ENCODE data around the gene GALNT1. TPM values are rescaled to one million over a fixed set of nuclear protein-coding genes. Genes with fewer than 3 reads are reported as not detected.

The GALNT1 gene
- polyA plus RNA-seq, 4 donors, result 18.4 to 178 (median 36.3) TPM

- Histone ChIP-seq H3K4me1 (ENCODE audit: control insufficient read depth in 3 of 3, insufficient read depth in 2 of 3, low read depth in 1 of 3, low read length in 2 of 3) (peaks cover 1 to 5% (median 4%) of the 10 kb centered on the region in 3 donors), H3K27ac (ENCODE audit: low read depth in 1 of 3, low read length in 2 of 3) (no peak overlapping the region), H3K9me3 (ENCODE audit: control insufficient read depth in 2 of 2, insufficient read depth in 1 of 2, low read depth in 1 of 2, low read length in 1 of 2) (peaks cover 0 to 5% of the 10 kb centered on the region in 2 donors), H3K36me3 (ENCODE audit: control insufficient read depth in 3 of 3, insufficient read depth in 2 of 3, low read depth in 1 of 3, low read length in 3 of 3) (peaks cover 0 to 5% (median 0%) of the 10 kb centered on the region in 3 donors), H3K27me3 (ENCODE audit: control insufficient read depth in 3 of 3, insufficient read depth in 3 of 3, low read length in 3 of 3) (no peaks in the 10 kb centered on the region), H3K4me3 (ENCODE audit: low read depth in 1 of 3, low read length in 3 of 3) (no peak overlapping the region)
- DNase-seq (no peak), FAIRE-seq (no peak)
- 100% methylated on average over 1 of the region's 1 CpG for WGBS, 3 donors
These were observed 4.1 kb downstream of the GALNT1 start for GRCh38 chr18:35585608-35586007.

DNA sequence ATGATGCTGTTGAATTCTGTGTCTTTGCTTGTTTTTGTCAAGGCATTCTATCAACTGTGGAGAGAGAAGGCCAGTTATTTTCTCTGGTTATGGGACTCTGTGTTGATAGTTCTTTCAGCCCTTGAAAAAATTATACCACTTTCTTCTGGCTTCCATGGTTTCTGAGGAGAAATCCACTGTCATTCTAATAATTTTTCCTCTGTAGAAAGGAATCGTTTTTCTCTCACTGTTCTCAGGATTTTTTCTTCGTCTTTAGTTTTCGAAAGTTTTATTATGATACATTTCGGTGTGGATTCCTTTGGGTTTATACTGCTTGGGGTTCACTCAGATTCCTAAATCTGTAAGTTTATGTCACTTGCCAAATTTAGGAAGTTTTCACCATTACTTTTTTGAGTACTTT is 6.6 kb downstream of the GALNT1 start:
- Histone ChIP-seq H3K4me1 (ENCODE audit: control insufficient read depth in 3 of 3, insufficient read depth in 2 of 3, low read depth in 1 of 3, low read length in 2 of 3) (peaks cover 0 to 5% (median 3%) of the 10 kb centered on the region in 3 donors), H3K27ac (ENCODE audit: low read depth in 1 of 3, low read length in 2 of 3) (no peak overlapping the region), H3K4me3 (ENCODE audit: low read depth in 1 of 3, low read length in 3 of 3) (no peak overlapping the region), H3K36me3 (ENCODE audit: control insufficient read depth in 3 of 3, insufficient read depth in 2 of 3, low read depth in 1 of 3, low read length in 3 of 3) (peaks cover 0 to 5% (median 0%) of the 10 kb centered on the region in 3 donors), H3K9me3 (ENCODE audit: control insufficient read depth in 2 of 2, insufficient read depth in 1 of 2, low read depth in 1 of 2, low read length in 1 of 2) (peaks cover 0 to 5% of the 10 kb centered on the region in 2 donors), H3K27me3 (ENCODE audit: control insufficient read depth in 3 of 3, insufficient read depth in 3 of 3, low read length in 3 of 3) (no peaks in the 10 kb centered on the region)
- DNase-seq (no peak), FAIRE-seq (no peak)
- WGBS, 3 donors, result 90 to 95% (median 91%) methylated on average over 4 of the region's 4 CpGs

- H3K4me1 ChIP-seq (ENCODE audit: control insufficient read depth in 3 of 3, insufficient read depth in 2 of 3, low read depth in 1 of 3, low read length in 2 of 3), result peaks cover 0 to 5% (median 3%) of the 10 kb centered on the region in 3 donors
- FAIRE-seq (no peak), DNase-seq (no peak)
- H3K4me3 ChIP-seq (ENCODE audit: low read depth in 1 of 3, low read length in 3 of 3), result no peak overlapping the region
- H3K27me3 ChIP-seq (ENCODE audit: control insufficient read depth in 3 of 3, insufficient read depth in 3 of 3, low read length in 3 of 3), result no peaks in the 10 kb centered on the region
- H3K9me3 ChIP-seq (ENCODE audit: control insufficient read depth in 2 of 2, insufficient read depth in 1 of 2, low read depth in 1 of 2, low read length in 1 of 2), result peaks cover 0 to 5% of the 10 kb centered on the region in 2 donors
- H3K36me3 ChIP-seq (ENCODE audit: control insufficient read depth in 3 of 3, insufficient read depth in 2 of 3, low read depth in 1 of 3, low read length in 3 of 3), result peaks cover 0 to 5% (median 0%) of the 10 kb centered on the region in 3 donors
- WGBS, 3 donors, result 84 to 94% (median 94%) methylated on average over 6 of the region's 6 CpGs
- no peak overlapping the region for H3K27ac ChIP-seq (ENCODE audit: low read depth in 1 of 3, low read length in 2 of 3)
These were observed 7.5 kb downstream of the GALNT1 start for GRCh38 chr18:35588995-35589394.

DNA sequence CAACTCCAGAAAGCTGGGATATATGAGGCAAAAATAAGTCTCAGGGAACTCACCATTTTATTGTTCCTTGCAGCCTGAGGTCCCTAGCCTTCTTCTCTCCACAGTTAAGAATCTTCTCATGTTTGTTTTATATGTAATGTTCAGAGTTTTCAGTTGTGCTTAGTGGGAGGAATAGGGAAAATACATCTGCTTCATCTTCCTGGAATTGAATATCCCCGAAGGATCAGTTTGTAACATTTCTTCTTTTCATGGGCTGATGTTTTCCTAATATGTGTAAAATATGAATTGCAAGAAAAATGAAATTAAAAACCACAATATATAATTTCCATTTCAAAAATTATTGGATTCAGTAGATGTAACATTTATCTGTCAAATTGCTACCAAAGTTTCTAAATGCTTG is 8.0 kb downstream of the GALNT1 start:
- H3K9me3 ChIP-seq (ENCODE audit: control insufficient read depth in 2 of 2, insufficient read depth in 1 of 2, low read depth in 1 of 2, low read length in 1 of 2), result peaks cover 0 to 5% of the 10 kb centered on the region in 2 donors
- H3K27ac ChIP-seq (ENCODE audit: low read depth in 1 of 3, low read length in 2 of 3), result no peak overlapping the region
- 92 to 100% (median 98%) methylated on average over 1 of the region's 1 CpG for WGBS, 3 donors
- no peak overlapping the region for H3K4me3 ChIP-seq (ENCODE audit: low read depth in 1 of 3, low read length in 3 of 3)
- H3K27me3 ChIP-seq (ENCODE audit: control insufficient read depth in 3 of 3, insufficient read depth in 3 of 3, low read length in 3 of 3), result no peaks in the 10 kb centered on the region
- peaks cover 0 to 4% (median 3%) of the 10 kb centered on the region in 3 donors for H3K4me1 ChIP-seq (ENCODE audit: control insufficient read depth in 3 of 3, insufficient read depth in 2 of 3, low read depth in 1 of 3, low read length in 2 of 3)
- DNase-seq, result no peak
- peaks cover 0 to 3% (median 0%) of the 10 kb centered on the region in 3 donors for H3K36me3 ChIP-seq (ENCODE audit: control insufficient read depth in 3 of 3, insufficient read depth in 2 of 3, low read depth in 1 of 3, low read length in 3 of 3)
- FAIRE-seq, result no peak

- WGBS, 3 donors, result 76 to 95% (median 83%) methylated on average over 1 of the region's 1 CpG
- H3K27ac ChIP-seq (ENCODE audit: low read depth in 1 of 3, low read length in 2 of 3), result no peak overlapping the region
- H3K27me3 ChIP-seq (ENCODE audit: control insufficient read depth in 3 of 3, insufficient read depth in 3 of 3, low read length in 3 of 3), result no peaks in the 10 kb centered on the region
- peaks cover 0 to 5% of the 10 kb centered on the region in 2 donors for H3K9me3 ChIP-seq (ENCODE audit: control insufficient read depth in 2 of 2, insufficient read depth in 1 of 2, low read depth in 1 of 2, low read length in 1 of 2)
- FAIRE-seq (no peak), DNase-seq (no peak)
- H3K36me3 ChIP-seq (ENCODE audit: control insufficient read depth in 3 of 3, insufficient read depth in 2 of 3, low read depth in 1 of 3, low read length in 3 of 3), result no peaks in the 10 kb centered on the region
- no peak overlapping the region for H3K4me3 ChIP-seq (ENCODE audit: low read depth in 1 of 3, low read length in 3 of 3)
- H3K4me1 ChIP-seq (ENCODE audit: control insufficient read depth in 3 of 3, insufficient read depth in 2 of 3, low read depth in 1 of 3, low read length in 2 of 3), result peaks cover 0 to 3% (median 2%) of the 10 kb centered on the region in 3 donors
These were observed 9.4 kb downstream of the GALNT1 start for GRCh38 chr18:35590935-35591334.

DNA sequence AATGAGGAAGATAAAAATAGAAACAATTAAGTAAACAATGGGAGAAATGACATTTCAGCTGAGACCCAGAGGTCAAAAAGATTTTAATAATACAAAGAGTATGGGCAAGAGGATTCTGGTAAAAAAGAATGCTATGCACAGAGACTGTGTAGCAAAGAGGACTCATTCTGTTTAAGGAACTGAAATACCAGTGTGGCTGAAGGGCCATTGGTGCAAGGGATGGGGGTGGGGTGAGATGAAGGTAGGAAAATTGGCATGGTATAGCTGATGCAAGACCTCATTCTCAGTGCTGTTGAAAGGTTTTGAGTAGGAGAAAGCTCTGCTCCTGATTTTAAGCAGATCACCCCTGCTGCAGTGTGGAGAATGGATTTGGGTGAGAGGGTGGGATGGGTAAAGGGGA is 10.8 kb downstream of the GALNT1 start:
- H3K4me1 ChIP-seq (ENCODE audit: control insufficient read depth in 3 of 3, insufficient read depth in 2 of 3, low read depth in 1 of 3, low read length in 2 of 3), result peaks cover 0 to 3% (median 2%) of the 10 kb centered on the region in 3 donors
- H3K9me3 ChIP-seq (ENCODE audit: control insufficient read depth in 2 of 2, insufficient read depth in 1 of 2, low read depth in 1 of 2, low read length in 1 of 2), result peaks cover 0 to 5% of the 10 kb centered on the region in 2 donors
- H3K27ac ChIP-seq (ENCODE audit: low read depth in 1 of 3, low read length in 2 of 3), result no peak overlapping the region
- no peaks in the 10 kb centered on the region for H3K27me3 ChIP-seq (ENCODE audit: control insufficient read depth in 3 of 3, insufficient read depth in 3 of 3, low read length in 3 of 3)
- H3K36me3 ChIP-seq (ENCODE audit: control insufficient read depth in 3 of 3, insufficient read depth in 2 of 3, low read depth in 1 of 3, low read length in 3 of 3), result no peaks in the 10 kb centered on the region
- H3K4me3 ChIP-seq (ENCODE audit: low read depth in 1 of 3, low read length in 3 of 3), result no peak overlapping the region
- FAIRE-seq, result no peak
- no peak for DNase-seq

DNA sequence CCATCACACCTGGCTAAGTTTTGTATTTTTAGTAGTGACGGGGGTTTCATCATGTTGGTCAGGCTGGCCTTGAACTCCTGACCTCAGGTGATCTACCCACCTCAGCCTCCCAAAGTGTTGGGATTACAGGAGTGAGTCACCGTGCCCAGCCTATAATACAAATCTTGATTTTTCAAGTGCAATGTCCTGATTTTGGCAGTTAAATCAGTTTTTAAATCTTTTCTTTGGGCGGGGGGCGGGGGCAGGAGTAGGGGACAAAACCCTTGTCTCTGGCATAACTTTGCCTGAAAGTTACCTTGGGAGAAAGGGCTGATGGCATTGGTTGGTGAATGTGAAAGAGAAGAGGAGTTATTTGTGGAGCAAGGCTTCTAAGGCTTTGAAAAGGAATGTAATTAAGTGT is 12.3 kb downstream of the GALNT1 start:
- 88 to 91% (median 91%) methylated on average over 4 of the region's 4 CpGs for WGBS, 3 donors
- H3K27ac ChIP-seq (ENCODE audit: low read depth in 1 of 3, low read length in 2 of 3), result no peak overlapping the region
- H3K9me3 ChIP-seq (ENCODE audit: control insufficient read depth in 2 of 2, insufficient read depth in 1 of 2, low read depth in 1 of 2, low read length in 1 of 2), result peaks cover 0 to 7% of the 10 kb centered on the region in 2 donors
- H3K36me3 ChIP-seq (ENCODE audit: control insufficient read depth in 3 of 3, insufficient read depth in 2 of 3, low read depth in 1 of 3, low read length in 3 of 3), result peaks cover 0 to 3% (median 0%) of the 10 kb centered on the region in 3 donors
- H3K4me3 ChIP-seq (ENCODE audit: low read depth in 1 of 3, low read length in 3 of 3), result no peak overlapping the region
- H3K27me3 ChIP-seq (ENCODE audit: control insufficient read depth in 3 of 3, insufficient read depth in 3 of 3, low read length in 3 of 3), result no peaks in the 10 kb centered on the region
- peaks cover 0 to 3% (median 2%) of the 10 kb centered on the region in 3 donors for H3K4me1 ChIP-seq (ENCODE audit: control insufficient read depth in 3 of 3, insufficient read depth in 2 of 3, low read depth in 1 of 3, low read length in 2 of 3)
- DNase-seq (no peak), FAIRE-seq (no peak)

GRCh38 chr18:35597758-35598157 is 16.2 kb downstream of the GALNT1 start:
- WGBS, 3 donors, result 98 to 100% (median 100%) methylated on average over 2 to 4 of the region's 4 CpGs
- FAIRE-seq, result no peak
- H3K9me3 ChIP-seq (ENCODE audit: control insufficient read depth in 2 of 2, insufficient read depth in 1 of 2, low read depth in 1 of 2, low read length in 1 of 2), result peaks cover 0 to 15% of the 10 kb centered on the region in 2 donors
- H3K4me3 ChIP-seq (ENCODE audit: low read depth in 1 of 3, low read length in 3 of 3), result no peak overlapping the region
- no peak overlapping the region for H3K27ac ChIP-seq (ENCODE audit: low read depth in 1 of 3, low read length in 2 of 3)
- H3K36me3 ChIP-seq (ENCODE audit: control insufficient read depth in 3 of 3, insufficient read depth in 2 of 3, low read depth in 1 of 3, low read length in 3 of 3), result peaks cover 0 to 5% (median 0%) of the 10 kb centered on the region in 3 donors
- no peak for DNase-seq
- no peaks in the 10 kb centered on the region for H3K27me3 ChIP-seq (ENCODE audit: control insufficient read depth in 3 of 3, insufficient read depth in 3 of 3, low read length in 3 of 3)
- H3K4me1 ChIP-seq (ENCODE audit: control insufficient read depth in 3 of 3, insufficient read depth in 2 of 3, low read depth in 1 of 3, low read length in 2 of 3), result no peaks in the 10 kb centered on the region

GRCh38 chr18:35602193-35602820 is 20.8 kb downstream of the GALNT1 start:
- no peak overlapping the region for H3K27ac ChIP-seq (ENCODE audit: low read depth in 1 of 3, low read length in 2 of 3)
- H3K27me3 ChIP-seq (ENCODE audit: control insufficient read depth in 3 of 3, insufficient read depth in 3 of 3, low read length in 3 of 3), result no peaks in the 10 kb centered on the region
- H3K36me3 ChIP-seq (ENCODE audit: control insufficient read depth in 3 of 3, insufficient read depth in 2 of 3, low read depth in 1 of 3, low read length in 3 of 3), result peaks cover 0 to 7% (median 0%) of the 10 kb centered on the region in 3 donors
- no peaks in the 10 kb centered on the region for H3K4me1 ChIP-seq (ENCODE audit: control insufficient read depth in 3 of 3, insufficient read depth in 2 of 3, low read depth in 1 of 3, low read length in 2 of 3)
- DNase-seq, result no peak
- peaks cover 2 to 30% of the 10 kb centered on the region in 2 donors for H3K9me3 ChIP-seq (ENCODE audit: control insufficient read depth in 2 of 2, insufficient read depth in 1 of 2, low read depth in 1 of 2, low read length in 1 of 2)
- FAIRE-seq, result no peak
- whole genome bisulfite sequencing, 3 donors, result 85 to 97% (median 95%) methylated on average over 4 of the region's 4 CpGs
- no peak overlapping the region for H3K4me3 ChIP-seq (ENCODE audit: low read depth in 1 of 3, low read length in 3 of 3)

Measured in small intestine (tissue), 7 donors.